ENCODE data around the gene ZNF791.
A peak's percentile ranks its signal among the peaks of the same experiment; 100 is the strongest.
"Not testable (repeated sequence)": the region's sequence is repeated elsewhere in the genome, so short reads cannot be mapped to it uniquely, and the experiment has no call there.

ZNF791 gene

DNA sequence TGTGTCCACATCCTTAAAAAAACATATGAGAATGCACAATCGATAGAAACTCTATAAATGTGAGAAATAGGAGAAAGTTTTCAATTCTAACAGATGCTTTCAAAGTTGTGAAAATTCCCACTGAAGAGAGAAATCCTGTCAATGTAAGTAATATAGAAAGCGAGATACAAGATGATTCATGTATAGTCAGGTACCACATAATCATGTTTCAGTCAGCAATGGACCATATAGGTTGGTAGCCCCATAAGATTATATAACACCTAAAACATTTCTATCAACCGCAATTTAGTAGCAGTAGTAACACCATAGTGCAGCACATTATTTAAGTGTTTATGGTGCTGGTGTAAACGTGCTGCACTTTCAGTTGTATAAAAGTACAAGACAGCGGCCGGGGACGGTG lies 18.5 kb downstream of the ZNF791 start:
- DNase-seq (ENCODE audit: low read depth): no peak

DNA sequence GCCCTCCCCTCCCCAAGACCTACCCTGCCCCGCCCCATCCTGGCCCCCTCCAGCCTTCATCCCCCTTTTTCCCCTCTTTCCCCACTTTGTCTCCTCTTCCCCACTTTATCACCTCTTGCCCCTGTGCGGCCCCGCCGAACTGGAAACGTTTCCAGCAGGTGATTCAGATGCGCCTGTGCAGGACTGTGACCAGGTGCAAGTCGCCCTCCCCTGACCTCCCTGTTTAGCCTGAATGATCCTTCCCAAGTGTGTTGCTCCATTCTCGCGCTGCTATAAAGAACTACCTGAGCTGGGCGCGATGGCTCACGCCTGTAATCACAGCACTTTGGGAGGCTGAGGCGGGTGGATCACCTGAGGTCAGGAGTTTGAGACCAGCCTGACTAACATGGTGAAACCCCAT lies 25.9 kb downstream of the ZNF791 start:
- DNase-seq (ENCODE audit: low read depth): no peak

DNA sequence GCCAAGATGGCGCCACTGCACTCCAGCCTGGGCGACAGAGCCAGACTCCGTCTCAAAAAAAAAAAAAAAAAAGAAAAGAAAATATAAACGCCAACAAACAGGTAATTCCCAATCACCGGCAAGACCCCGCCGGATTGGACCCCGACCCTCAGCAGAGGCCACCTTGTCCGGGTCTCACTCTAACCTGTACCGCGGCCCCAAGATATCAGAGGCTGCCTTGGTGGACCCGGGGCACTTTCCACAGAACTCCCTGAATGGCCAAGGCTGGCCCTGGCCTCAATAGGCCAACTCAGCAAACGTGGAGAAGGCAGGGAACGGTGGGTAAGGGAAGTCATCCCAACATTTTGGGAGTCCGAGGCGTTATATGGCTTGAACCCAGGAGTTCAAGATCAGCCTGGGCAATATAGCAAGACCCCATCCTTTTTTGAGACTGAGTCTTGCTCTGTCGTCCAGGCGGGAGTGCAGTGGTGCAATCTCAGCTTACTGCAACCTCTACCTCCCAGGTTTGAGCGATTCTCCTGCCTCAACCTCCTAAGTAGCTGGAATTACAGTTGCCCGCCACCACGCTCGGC lies 28.0 kb downstream of the ZNF791 start:
- DNase-seq (ENCODE audit: low read depth): no peak

DNA sequence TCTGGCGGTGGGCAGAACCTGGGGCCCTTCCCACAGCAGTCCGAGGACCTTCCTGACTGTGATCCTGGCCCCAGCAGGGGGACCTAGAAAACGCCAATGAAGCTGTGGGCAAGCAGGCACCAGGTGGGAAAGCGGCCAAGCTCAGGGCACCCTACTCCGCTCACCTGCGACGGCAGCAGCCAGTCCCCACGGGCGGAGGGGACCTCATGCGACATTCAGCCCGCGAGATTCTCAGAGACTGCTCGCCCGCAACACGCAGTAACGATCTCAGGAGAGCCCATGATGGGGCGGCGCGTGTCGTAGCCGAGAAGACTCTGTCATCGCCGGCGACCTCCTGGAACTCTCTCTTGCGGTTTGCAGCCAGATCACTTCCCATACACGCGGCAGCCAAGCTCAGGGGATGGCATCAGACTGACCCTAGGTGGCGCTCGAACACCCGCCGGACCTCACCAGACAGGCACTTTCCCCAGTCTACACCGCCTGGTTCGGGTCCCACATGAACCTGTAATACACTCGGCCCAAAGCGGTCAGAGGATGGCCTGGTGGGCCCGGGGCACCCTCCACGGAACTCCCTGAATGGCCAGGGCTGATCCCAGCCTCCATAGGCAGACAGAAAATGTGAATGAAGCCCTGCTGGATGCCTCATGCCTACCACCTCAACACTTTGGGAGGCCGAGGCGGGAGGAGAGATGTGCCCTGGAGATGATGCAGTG lies 29.3 kb downstream of the ZNF791 start:
- peak; percentile 58 for DNase-seq (ENCODE audit: low read depth)

DNA sequence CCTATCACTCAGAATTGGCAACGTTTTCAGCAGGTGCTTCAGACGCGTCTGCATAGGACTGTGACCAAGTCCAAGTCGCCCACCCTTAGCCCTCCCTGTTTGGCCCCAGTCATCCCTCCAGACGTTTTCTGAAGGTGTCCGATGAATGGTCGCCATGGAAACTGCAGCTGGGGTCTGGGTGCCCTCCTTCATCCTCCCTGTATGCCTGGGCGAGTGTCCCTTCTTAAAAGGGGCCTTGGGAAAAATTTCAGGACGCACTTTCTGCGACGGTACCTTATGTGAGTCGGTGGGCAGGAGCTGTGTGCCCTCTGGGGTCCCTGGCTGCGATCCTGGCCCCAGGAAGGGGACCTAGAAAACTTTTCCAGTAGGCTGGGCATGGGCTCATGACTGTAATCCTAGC lies 30.7 kb downstream of the ZNF791 start:
- no peak for DNase-seq (ENCODE audit: low read depth)

DNA sequence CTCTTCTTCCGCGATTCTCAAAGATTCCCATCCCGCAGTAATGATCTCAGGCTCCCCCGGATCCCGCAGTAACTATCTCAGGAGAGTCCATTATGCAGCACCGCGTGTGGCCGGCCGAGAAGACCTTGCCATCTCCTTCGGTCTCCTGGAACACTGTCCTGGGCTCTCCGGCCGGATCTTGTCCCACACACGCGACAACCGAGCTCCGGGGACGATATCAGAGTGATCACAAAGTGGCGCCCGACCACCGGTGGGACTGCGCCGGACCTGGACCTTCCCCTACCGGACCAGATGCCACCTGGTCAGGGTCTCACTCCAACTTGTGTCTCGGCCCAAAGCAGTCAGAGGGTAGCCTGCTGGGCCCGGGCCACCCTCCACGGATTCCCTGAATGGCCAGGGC lies 31.8 kb downstream of the ZNF791 start:
- DNase-seq (ENCODE audit: low read depth): no peak

DNA sequence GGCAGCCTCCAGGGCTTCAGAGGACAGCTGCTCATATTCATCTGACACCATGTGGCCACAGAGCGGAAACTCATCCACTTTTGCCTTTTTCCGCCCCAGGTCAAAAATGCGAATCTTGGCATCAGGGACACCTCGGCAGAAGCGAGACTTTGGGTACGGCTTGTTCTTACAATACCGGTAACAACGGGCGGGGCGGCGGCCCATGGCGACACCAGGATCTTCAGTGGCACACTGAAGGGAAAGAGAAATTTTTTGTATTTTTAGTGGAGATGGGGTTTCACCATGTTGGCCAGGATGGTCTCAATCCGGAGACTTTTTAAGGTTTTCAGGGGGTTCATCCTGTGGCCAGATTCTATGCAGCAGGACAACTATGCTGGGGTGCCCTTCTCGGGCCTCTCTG lies 33.0 kb downstream of the ZNF791 start:
- DNase-seq (ENCODE audit: low read depth): not testable (repeated sequence)

DNA sequence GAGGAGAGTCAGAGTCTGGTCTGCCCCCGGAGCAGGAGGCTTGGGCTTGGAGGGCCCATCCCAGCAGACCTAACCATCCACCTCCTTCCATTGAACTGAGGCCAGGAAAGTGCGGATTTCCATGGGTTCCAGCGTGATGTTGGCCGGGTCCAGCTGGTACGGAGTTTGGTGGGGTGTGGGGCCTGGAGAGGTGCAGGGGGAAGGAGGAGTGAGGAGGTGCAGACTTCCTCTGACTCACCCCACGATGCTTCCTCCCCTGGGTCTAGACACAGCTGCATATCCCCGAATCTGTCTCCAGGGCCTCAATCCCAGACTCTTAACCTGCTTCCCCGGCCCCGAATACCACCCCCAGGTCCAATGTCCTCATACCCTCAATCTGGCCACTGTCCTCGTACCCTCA lies 35.8 kb downstream of the ZNF791 start:
- no peak for DNase-seq (ENCODE audit: low read depth)

DNA sequence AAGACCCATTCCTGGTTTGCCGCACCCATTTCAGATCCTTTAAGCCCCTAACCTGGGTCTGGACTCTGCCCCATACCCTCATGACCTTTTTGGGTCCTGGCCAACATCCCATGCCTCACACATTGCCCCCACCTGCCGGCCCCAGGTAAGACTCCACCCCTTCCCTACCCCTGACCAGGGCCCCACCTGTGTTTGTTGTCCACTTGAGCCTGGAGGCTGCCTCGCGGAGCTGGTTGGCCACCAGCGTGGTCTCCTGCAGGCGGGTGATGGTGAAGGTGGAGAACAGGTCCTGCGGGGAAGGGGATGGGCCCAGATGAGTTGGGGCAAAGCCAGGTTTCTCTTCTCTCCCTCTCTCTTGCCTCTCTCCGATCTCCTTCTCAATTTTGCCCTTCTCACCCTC lies 36.3 kb downstream of the ZNF791 start:
- DNase-seq (ENCODE audit: low read depth): no peak

DNA sequence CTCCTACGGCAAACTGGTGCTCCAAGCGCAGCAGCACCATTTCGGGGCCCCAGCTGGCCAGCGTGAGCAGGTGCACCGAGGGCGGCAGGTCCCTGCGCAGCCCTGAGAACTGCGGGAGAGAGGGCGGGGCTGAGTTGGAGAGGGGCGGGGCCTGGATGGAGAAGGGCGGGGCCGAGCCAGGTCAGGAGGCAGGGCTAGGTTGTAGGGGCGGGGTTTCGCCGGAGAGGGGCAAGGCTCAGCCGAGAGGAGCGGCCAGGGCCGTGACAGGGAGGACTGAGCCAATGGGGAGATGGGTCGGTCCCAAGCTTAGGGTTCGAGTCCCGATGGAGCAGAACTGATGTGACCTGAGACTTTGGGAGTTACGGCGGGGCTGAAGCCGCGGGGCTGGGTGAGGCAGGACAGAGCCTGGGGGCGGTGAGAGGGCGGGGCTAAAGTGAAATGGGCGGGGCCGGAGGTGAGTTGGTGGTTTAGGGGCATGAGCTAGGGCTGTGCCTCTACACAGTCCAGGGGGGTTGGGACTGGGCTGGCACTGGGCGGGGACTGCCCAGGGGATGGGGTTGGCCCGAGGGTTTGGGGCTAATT lies 36.9 kb downstream of the ZNF791 start:
- DNase-seq (ENCODE audit: low read depth): no peak

DNA sequence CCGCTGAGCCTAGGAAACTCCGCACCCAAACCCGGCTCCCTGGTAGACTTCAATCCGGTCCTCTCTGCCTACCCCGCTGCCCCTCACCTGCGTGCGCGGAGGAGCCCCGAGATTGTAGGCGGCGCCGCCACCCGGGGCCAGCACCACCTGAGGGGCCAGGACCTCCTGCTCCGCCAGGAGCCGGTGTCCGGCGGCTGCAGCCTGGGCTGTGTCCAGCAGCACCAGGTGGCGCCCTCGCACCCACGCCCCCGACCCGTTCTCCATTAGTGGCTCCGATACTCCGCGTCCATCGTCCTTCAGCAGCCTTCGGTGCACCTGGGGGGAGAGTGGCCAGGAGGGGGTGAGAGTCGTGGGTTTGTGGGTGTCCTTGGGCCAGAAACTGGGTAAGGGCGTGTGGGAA lies 37.4 kb downstream of the ZNF791 start:
- no peak for DNase-seq (ENCODE audit: low read depth)

DNA sequence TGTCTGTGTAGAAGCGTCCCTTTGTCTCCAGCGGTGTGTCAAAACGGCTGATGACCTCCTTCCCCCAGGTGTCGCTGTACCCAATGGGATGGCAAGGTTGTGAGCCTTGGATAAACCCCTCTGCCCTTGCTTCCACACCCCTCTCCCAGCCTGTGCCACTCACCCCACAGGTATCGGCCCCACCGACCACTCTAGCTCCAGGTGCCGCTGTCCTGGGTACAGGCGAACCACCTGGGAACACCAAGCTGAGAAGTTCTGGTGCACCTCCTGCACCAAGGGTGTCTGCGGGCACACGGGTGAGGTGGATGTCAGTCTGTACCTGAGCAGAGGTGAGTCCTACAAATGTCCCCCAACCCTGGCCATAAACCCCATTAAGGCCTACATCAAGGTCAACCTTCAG lies 39.2 kb downstream of the ZNF791 start:
- no peak for DNase-seq (ENCODE audit: low read depth)

DNA sequence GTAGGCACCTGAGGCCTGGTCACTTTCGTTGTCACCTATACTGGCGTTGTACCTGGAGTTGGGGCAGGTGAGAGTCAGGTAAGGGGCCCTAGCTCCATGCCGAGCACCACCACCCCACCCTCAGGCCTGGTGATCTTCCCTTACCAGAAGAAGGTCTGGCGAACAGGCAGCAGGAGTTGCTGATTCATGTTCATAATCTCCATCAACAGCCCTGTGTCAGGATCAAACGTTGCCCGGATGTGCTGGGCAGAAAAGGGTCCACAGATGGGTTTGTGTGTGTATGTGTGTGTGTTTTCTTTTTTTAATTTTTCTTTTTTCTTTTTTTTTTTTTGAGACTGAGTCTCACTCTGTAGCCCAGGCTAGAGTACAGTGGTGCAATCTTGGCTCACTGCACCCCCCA lies 41.5 kb downstream of the ZNF791 start:
- no peak for DNase-seq (ENCODE audit: low read depth)

DNA sequence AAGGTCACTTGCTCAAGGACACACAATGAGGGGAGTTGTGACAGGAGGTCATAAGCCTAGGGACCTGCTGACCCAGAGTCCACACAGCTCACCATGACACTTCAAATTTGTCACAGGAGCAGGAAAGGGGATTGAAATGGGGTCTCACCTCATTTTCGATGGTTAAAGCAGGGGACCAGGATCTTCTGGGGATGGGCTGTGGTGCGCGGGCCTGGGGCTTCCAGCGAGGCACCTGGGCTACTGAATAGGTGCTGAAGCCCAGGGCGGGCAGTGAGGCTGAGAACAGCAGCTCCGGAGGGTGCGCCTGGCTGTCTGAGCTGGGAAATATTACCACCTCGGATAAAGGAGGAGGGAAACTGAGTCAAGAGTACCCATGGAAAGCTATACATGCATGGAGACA lies 44.8 kb downstream of the ZNF791 start:
- DNase-seq (ENCODE audit: low read depth): no peak

DNA sequence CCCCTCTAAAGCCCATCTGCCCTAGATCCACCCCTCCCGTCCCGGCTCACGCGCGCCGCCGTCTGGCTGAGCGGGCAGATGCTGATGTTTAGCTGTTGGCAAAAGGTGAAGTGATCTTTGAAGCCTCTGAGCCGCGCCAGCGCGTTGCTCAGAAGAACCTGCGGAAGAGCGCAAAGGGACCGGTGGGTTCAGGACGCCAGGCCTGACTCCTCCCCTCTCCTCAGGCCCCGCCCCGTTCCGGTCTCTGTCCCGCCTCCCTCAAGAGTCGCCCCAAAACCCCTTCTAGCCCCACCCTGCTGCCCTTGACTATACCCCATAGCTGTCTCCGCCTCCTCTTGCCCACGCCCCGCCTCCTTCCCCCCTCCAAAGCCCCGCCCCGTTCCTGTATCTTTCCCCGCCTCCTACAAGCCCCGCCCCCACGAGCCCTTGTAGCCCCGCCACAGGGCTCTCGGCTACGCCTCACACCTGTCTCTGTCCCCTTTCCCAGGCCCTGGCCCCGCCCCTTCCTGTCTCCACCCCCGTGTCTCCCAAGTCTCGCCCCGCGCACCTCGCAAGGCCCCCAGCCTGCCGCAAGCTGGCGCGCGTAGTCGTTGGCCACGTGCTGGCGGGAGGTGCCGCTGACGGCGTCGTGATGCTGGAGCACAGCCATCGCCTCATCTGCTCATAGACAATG lies 46.3 kb downstream of the ZNF791 start:
- no peak for DNase-seq (ENCODE audit: low read depth)

DNA sequence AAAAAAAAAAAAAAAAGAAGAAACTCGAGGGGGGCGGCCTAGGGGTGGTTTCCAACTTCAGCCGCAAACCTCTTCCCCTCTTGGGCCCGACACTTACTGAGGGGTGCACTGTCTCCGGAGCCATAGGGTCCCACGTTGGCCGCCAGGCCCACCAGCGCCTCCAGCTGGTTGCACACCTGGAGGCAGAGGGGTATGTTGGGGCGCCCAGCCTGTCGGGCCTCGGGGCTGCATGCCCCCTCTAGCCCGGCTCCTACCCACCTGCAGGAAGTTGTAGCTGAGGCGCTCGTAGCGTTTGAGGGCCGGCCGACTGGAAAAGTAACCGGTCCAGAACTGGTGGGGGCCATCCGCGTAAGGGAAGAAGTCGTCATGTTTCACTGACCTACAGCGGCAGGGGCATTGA lies 47.2 kb downstream of the ZNF791 start:
- DNase-seq (ENCODE audit: low read depth): no peak

DNA sequence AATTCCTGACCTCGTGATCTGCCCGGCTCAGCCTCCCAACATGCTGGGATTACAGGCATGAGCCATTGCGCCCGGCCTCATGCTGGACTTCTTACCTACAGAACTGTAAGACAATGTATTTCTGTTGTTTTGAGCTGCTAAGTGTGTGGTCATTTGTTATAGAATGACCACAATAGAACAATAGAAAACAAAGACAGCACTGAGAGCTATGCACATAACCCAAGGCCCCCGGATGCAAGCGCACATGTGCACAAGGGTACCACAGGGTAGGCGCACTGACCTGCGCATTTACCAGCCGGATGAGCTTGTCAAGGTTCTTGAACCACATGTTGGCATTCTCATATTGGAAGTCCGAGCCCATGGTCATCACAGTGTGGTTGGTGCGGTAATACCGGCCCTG lies 50.3 kb downstream of the ZNF791 start:
- no peak for DNase-seq (ENCODE audit: low read depth)

DNA sequence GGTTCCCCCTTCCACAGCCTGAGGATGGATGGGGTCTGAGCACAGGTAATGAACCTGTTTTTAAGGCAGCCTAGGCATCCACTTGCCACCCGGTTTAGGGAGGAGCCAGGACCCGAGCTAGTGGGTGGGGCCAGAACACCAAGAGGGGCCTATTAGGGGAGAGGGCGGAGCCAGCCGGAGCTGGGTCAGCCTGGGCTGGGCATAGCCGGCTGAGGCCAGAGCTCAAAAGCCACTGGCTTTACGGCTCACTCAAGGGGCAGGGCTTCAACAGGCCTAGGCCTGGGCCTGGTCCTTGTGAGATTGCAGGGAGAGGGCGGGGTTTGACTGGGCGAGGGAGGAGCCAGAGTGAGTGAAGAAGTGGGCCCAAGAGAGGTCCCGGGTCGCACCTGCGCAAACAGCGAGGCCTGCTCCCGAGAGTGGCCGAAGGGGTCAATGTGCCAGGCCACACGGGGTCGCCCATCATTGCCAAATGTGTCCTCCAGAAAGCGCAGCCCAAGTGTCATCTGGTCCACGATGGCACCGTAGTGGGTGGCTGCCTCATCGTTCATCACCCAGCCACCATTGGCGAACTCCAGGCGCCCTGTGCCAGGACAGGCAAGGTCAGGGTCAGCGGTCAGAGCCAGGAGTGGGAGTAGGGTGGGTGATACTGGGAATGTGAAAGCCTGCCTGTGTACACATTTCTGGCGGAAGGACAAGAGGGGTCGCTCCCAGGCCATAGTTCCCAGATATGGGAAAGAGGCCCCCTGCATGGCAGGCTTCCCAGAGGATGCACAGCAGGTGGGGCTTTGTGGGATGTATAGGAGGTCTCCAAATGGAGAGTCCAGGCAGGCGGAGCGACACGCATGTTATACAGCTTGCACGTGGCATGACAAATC lies 53.9 kb downstream of the ZNF791 start:
- no peak for DNase-seq (ENCODE audit: low read depth)

DNA sequence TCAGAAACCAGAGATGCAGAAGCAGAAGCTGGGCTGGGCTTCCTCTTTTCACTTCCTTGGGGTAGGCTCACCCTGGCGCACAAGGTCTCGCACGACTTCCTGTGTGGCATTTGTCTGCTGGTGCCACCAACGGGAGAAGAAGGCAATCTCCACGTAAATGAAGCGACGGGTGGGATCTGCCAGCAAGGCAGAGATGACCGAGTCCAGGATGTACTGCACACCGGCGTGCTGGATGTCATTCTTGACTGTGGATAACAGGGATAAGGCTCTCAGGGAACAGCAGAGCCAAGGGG lies 54.5 kb downstream of the ZNF791 start:
- DNase-seq (ENCODE audit: low read depth): no peak

DNA sequence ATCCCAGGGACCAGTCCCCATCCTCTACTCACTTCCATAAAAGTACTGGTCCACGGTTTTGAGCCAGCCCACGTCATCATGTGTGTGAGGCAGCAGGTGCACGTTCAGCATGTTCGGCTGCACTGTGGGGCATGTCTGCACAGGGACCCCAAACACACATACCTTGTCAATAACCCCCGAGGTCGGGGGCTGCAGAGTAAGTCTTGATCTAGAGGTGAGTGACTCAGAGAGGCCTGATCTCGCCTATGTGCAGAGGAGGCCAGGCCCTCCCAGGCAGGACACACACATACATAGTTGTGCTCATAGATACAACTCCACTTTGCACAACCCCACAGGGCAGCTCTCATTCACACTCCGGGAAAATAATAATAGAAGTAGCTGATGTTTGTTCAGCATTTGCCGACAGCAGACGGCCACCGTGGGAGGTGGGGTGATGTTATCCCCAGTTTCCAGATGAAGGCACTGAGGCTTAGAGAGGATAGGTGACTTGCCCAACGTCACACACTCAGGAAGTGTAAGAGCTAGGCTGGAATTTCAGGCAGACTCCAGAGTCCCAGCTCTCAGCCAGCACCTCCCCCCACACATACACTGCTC lies 55.0 kb downstream of the ZNF791 start:
- no peak for DNase-seq (ENCODE audit: low read depth)

DNA sequence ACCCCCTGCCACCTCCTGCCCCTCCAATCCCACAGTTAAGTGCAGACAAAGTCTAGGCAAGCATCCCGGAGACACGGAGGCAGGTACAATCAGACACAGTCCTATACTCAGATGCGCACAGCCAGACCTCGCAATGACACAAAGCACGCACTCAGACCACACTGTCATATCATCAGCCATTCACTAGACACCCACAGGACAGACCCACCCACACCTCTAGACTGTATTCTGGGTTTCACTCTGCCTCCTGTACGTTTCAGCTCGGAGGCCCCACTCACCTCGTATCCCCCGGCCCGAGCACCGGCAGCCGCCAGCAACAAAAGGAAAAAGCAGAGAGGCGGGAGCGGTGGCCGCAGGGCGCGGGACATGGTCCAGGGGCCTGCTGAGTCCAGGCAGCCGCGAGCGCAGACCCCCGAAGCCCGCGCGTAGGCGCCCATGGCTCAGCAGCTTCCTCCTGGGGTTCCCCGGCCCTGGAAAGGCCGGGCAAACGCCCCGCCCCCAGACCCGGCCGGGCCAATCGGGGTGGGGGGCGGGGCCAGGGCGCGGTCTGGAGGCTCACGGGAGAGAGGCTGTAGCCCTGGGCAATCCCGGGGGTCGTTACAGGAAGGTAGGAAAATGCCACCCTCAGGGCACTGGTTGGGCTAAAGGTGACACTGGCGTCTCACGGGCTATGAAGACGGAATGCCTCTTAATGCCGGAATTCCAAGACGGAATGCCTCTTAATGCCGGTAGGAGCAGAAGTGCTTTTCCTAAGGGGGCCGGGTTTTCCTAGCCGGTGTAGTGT lies 55.7 kb downstream of the ZNF791 start, which contains the start of the genes MAN2B1 and WDR83:
MAN2B1 (minus strand) TSS at position 478 of the 784 bp plus-strand sequence; CDS start at position 437, 41 bp downstream.
WDR83 (plus strand) TSS at position 543 of the 784 bp plus-strand sequence. CDS start 2,984 bp downstream, outside the sequence.
- DNase-seq (ENCODE audit: low read depth): peak; percentile 63
